Panc1 (cell line): ENCODE results near the gene SFXN2. TPM values are rescaled to one million over a fixed set of nuclear protein-coding genes. Genes with fewer than 3 reads are reported as not detected.

Source experiments
- ATAC-seq: fragments of 200-7000 bp; cut with Tn5 transposase; 2 replicates; pipeline ENCODE4 v1.9.1; 2020; ENCODE audit warnings: mild to moderate bottlenecking, moderate library complexity
- BruUV-seq: library from RNA; stranded (reverse); fragments of 400-500 nt; replicated peaks from 2 replicates; lab custom pipeline; 2021; lab: Mats Ljungman, UMichigan
- CTCF ChIA-PET: fragments of 300-600 bp; sonication (Branson Sonifier 250); formaldehyde crosslinking; loops from one replicate; lab custom pipeline; 2022; ENCODE audit warnings: antibody characterized with exemption; lab: Charles Lee
- POLR2A ChIA-PET: fragments of 300-600 bp; sonication (Branson Sonifier 250); formaldehyde crosslinking; loops from one replicate; lab custom pipeline; 2022; ENCODE audit warnings: antibody characterized with exemption; lab: Charles Lee
- DNase-seq: peaks from one replicate; pipeline ENCODE4 v3.0.0-alpha.2; 2010; ENCODE audit warnings: low read depth, low spot score
- H3K27ac ChIP-seq: 2 replicates; pipeline ENCODE4 v1.5.1; 2011; ENCODE audit warnings: mild to moderate bottlenecking, low read length, inconsistent platforms
- H3K27me3 ChIP-seq: fragments of 200-500 bp; sonication (Bioruptor generic); 2 replicates; pipeline ENCODE4 v1.6.0; 2014; ENCODE audit warnings: low read length, inconsistent platforms; ENCODE audit not compliant: control insufficient read depth, insufficient read depth
- H3K36me3 ChIP-seq: fragments of 200-500 bp; sonication (Bioruptor generic); 2 replicates; pipeline ENCODE4 v1.5.1; 2014; ENCODE audit warnings: inconsistent platforms, mild to moderate bottlenecking, low read length, moderate library complexity; ENCODE audit not compliant: control insufficient read depth, insufficient read depth
- H3K4me1 ChIP-seq: 2 replicates; pipeline ENCODE4 v1.5.1; 2011; ENCODE audit warnings: inconsistent platforms, mild to moderate bottlenecking, low read length, moderate library complexity; ENCODE audit not compliant: control insufficient read depth, insufficient read depth
- H3K4me3 ChIP-seq, 2 experiments: 2 replicates each; pipeline ENCODE4 v1.5.1; 2011 to 2012; ENCODE audit warnings: low read depth in 2 of 2, low read length in 2 of 2, mild to moderate bottlenecking in 2 of 2, inconsistent platforms in 1 of 2, moderate library complexity in 1 of 2
- H3K9me3 ChIP-seq: fragments of 200-500 bp; sonication (Bioruptor generic); 2 replicates; pipeline ENCODE4 v1.5.1; 2014; ENCODE audit warnings: low read depth, mild to moderate bottlenecking, inconsistent platforms, low read length, moderate library complexity; ENCODE audit not compliant: control insufficient read depth, insufficient read depth
- POLR2AphosphoS5 ChIP-seq: IDR thresholded peaks from 2 replicates; pipeline ENCODE4 v1.6.1; 2012; ENCODE audit warnings: mild to moderate bottlenecking, low read depth, low read length, moderate library complexity
- SIN3A ChIP-seq: IDR thresholded peaks from 2 replicates; pipeline ENCODE4 v1.6.1; 2012; ENCODE audit warnings: low read depth, mild to moderate bottlenecking, low read length, moderate library complexity, borderline replicate concordance; ENCODE audit not compliant: insufficient read depth
- TCF7L2 ChIP-seq: IDR thresholded peaks from 2 replicates; pipeline ENCODE4 v1.6.1; 2011; ENCODE audit warnings: mild to moderate bottlenecking, low read depth, low read length, inconsistent platforms
- in situ Hi-C: cut with HindIII; loops from 2 replicates; pipeline ENCODE4 v1.10.0; 2016; ENCODE audit warnings: low sequenced_read_pairs, low pct_unique_long_range_greater_than_20kb
- intact Hi-C: fragments of 100-400 bp; cut with micrococcal nuclease; formaldehyde crosslinking; loops from one replicate; pipeline ENCODE4 v1.10.0; 2022; ENCODE audit not compliant: unreplicated experiment
- total RNA-seq: library from RNA; stranded (reverse); gene quantifications from one replicate; pipeline ENCODE4 v1.2.1, GENCODE V29; 2021; ENCODE audit not compliant: unreplicated experiment
- TF ChIP-seq, protein P1 (sequence below): fragments of 450-650 bp; IDR thresholded peaks from 2 replicates; pipeline ENCODE4 v1.5.1; 2017; ENCODE audit warnings: mild to moderate bottlenecking
- TF ChIP-seq, protein P2 (sequence below), 2 experiments: IDR thresholded peaks; 2 replicates each; pipeline ENCODE4 v1.6.1; 2011 to 2012; ENCODE audit warnings: low read depth in 2 of 2, control low read depth in 1 of 2, low read length in 1 of 2, mild to moderate bottlenecking in 1 of 2, moderate library complexity in 1 of 2; ENCODE audit not compliant: insufficient read depth in 1 of 2

Gene SFXN2
- total RNA-seq, 1 experiment from 2014 or later = 11.6 TPM

DNA sequence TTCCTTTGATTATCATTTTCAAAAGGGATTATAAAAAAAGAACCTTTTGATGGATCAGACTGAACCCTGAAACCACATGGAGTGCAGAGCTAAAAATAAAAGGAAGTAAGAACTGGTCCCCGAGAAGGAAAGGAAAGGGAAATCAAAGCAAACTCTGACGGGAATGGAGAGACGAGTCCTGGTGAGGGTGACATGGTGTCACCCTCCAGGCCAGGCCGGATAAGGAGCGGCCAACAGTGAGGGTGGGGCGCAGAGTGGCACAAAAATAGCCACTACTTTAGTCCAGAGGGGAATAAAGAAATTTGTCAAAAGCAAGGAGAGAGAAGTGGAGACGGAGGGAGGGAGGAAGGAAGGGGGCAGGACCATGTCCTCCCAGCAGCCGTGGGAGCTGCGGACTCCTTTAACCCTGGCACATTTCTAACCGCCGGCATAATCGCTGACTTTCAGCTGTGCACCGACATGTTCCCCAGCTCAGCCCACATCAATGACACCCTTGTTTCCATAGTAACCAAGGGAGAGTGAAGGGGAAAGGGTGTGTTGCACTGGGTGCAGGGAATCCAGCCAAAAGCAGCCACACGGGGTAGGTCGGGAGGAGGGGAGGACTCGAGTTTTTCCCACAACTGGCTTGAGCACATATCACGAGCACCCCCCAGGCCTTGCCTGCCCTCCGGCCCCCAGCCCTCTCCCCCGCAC, 40.5 kb upstream of the SFXN2 start:
- Histone ChIP-seq H3K27me3 (no peaks in the 10 kb centered on the region), H3K9me3 (no peaks in the 10 kb centered on the region), H3K4me3 (no peak overlapping the region), H3K27ac (no peak overlapping the region), H3K36me3 (no peaks in the 10 kb centered on the region), H3K4me1 (peaks cover 4% of the 10 kb centered on the region; the same call in 1 of the 2 replicates)
- ChIA-PET CTCF (no interaction called here), POLR2A (interaction anchor here (0.5 kb wide), 1 partner anchor 37 kb away, joined by 4 read pairs; no protein-coding TSS in a partner anchor)
- no peak for ATAC-seq
- no peak for DNase-seq
- intact Hi-C loops = no loop called here
- in situ Hi-C loops = no loop called here
- BruUV-seq = no TSS peak
- no peak for TF ChIP-seq SIN3A
- no peak for TF ChIP-seq TCF7L2
- TF ChIP-seq, protein P1, sequence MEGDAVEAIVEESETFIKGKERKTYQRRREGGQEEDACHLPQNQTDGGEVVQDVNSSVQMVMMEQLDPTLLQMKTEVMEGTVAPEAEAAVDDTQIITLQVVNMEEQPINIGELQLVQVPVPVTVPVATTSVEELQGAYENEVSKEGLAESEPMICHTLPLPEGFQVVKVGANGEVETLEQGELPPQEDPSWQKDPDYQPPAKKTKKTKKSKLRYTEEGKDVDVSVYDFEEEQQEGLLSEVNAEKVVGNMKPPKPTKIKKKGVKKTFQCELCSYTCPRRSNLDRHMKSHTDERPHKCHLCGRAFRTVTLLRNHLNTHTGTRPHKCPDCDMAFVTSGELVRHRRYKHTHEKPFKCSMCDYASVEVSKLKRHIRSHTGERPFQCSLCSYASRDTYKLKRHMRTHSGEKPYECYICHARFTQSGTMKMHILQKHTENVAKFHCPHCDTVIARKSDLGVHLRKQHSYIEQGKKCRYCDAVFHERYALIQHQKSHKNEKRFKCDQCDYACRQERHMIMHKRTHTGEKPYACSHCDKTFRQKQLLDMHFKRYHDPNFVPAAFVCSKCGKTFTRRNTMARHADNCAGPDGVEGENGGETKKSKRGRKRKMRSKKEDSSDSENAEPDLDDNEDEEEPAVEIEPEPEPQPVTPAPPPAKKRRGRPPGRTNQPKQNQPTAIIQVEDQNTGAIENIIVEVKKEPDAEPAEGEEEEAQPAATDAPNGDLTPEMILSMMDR = no peak
- TF ChIP-seq POLR2AphosphoS5 = no peak
- TF ChIP-seq, protein P2, sequence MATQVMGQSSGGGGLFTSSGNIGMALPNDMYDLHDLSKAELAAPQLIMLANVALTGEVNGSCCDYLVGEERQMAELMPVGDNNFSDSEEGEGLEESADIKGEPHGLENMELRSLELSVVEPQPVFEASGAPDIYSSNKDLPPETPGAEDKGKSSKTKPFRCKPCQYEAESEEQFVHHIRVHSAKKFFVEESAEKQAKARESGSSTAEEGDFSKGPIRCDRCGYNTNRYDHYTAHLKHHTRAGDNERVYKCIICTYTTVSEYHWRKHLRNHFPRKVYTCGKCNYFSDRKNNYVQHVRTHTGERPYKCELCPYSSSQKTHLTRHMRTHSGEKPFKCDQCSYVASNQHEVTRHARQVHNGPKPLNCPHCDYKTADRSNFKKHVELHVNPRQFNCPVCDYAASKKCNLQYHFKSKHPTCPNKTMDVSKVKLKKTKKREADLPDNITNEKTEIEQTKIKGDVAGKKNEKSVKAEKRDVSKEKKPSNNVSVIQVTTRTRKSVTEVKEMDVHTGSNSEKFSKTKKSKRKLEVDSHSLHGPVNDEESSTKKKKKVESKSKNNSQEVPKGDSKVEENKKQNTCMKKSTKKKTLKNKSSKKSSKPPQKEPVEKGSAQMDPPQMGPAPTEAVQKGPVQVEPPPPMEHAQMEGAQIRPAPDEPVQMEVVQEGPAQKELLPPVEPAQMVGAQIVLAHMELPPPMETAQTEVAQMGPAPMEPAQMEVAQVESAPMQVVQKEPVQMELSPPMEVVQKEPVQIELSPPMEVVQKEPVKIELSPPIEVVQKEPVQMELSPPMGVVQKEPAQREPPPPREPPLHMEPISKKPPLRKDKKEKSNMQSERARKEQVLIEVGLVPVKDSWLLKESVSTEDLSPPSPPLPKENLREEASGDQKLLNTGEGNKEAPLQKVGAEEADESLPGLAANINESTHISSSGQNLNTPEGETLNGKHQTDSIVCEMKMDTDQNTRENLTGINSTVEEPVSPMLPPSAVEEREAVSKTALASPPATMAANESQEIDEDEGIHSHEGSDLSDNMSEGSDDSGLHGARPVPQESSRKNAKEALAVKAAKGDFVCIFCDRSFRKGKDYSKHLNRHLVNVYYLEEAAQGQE (IDR thresholded peaks at IDR 0.05; ENCODE audit: insufficient read depth in 1 of 2, low read depth in 2 of 2, low read length in 1 of 2) = no peak

DNA sequence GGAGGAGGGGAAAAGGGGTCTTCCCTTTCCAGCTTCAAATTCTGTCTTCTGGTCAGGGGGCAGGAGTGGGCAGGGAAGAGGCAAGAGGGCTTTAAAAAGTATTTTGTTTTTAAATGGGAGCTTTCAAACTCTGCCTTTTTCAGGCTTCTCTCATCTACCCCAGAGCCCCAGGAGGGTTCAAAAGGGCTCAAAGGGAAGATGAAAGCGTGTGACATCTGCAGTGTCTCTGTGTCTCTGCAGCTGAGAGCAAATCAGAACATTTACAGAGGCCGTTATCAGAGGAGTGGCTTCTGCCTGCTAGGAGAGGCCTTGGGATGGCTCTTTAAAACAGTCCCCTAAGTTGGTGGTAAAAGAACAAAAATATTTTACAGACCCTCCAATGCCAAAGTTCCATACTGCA, 39.9 kb upstream of the SFXN2 start:
- H3K4me3 ChIP-seq = no peak overlapping the region
- TF ChIP-seq, protein P1 = no peak
- TF ChIP-seq POLR2AphosphoS5 = no peak
- H3K9me3 ChIP-seq = no peaks in the 10 kb centered on the region
- H3K4me1 ChIP-seq = peaks cover 3% of the 10 kb centered on the region; the same call in 1 of the 2 replicates
- ChIA-PET POLR2A (interaction anchor here (0.5 kb wide), 1 partner anchor 36 kb away, joined by 4 read pairs; no protein-coding TSS in a partner anchor), CTCF (no interaction called here)
- intact Hi-C loops = no loop called here
- no TSS peak for BruUV-seq
- ATAC-seq (no peak), DNase-seq (no peak)
- no peaks in the 10 kb centered on the region for H3K27me3 ChIP-seq
- H3K27ac ChIP-seq = no peak overlapping the region
- no peaks in the 10 kb centered on the region for H3K36me3 ChIP-seq
- in situ Hi-C loops = no loop called here
